RWPE1 (cell line): ENCODE results near the gene BCL2L2.

Experiments
- CTCF ChIA-PET: fragments of 350-600 bp; sonication (Branson Sonifier 250); formaldehyde crosslinking; extraction: SDS; loops from one replicate; lab custom pipeline; 2021; lab: Yijun Ruan, JAX
- POLR2A ChIA-PET: fragments of 400-600 bp; formaldehyde crosslinking; extraction: SDS; loops from one replicate; lab custom pipeline; 2020; ENCODE audit warnings: antibody characterized with exemption; ENCODE audit not compliant: low non-redundant PET; lab: Yijun Ruan, JAX
- DNase-seq: peaks from one replicate; pipeline ENCODE4 v3.0.0; 2012; ENCODE audit warnings: low spot score
- H3K27ac ChIP-seq: fragments of 450-650 bp; 2 replicates; pipeline ENCODE4 v1.5.1; 2017
- TF ChIP-seq, protein P1 (sequence below): fragments of 450-650 bp; conservative IDR thresholded peaks from 2 replicates; pipeline ENCODE4 v1.5.1; 2017; ENCODE audit warnings: low read depth, mild to moderate bottlenecking

BCL2L2 gene

GRCh38 chr14:23347406-23348296, 41.0 kb downstream of the BCL2L2 start:
- no peak for DNase-seq
- POLR2A ChIA-PET = interaction anchor here (0.5 kb wide), 1 partner anchor 16 kb away, joined by 6 read pairs; no protein-coding TSS in a partner anchor
- TF ChIP-seq, protein P1, sequence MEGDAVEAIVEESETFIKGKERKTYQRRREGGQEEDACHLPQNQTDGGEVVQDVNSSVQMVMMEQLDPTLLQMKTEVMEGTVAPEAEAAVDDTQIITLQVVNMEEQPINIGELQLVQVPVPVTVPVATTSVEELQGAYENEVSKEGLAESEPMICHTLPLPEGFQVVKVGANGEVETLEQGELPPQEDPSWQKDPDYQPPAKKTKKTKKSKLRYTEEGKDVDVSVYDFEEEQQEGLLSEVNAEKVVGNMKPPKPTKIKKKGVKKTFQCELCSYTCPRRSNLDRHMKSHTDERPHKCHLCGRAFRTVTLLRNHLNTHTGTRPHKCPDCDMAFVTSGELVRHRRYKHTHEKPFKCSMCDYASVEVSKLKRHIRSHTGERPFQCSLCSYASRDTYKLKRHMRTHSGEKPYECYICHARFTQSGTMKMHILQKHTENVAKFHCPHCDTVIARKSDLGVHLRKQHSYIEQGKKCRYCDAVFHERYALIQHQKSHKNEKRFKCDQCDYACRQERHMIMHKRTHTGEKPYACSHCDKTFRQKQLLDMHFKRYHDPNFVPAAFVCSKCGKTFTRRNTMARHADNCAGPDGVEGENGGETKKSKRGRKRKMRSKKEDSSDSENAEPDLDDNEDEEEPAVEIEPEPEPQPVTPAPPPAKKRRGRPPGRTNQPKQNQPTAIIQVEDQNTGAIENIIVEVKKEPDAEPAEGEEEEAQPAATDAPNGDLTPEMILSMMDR = no peak
- CTCF ChIA-PET = no interaction called here
- H3K27ac ChIP-seq = no peak overlapping the region

DNA sequence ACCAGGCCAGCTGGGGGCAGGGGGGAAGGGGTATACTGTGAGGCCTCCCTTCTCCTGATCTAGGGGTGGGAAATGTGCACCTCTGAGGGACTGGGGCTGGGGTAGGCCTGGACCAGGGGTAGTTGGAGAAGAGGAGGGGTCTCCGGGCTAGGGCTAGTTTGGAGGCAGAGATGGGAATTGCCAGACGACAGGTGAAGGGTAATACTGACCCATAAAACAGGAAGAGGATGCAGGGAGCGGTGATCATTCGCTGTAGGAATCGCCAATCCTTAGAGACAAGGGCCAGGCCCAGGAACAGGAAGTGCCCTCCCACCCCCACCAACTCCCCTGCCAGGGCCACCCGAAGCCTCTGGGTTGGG, 41.6 kb downstream of the BCL2L2 start:
- no peak for DNase-seq
- H3K27ac ChIP-seq = no peak overlapping the region
- ChIA-PET CTCF (no interaction called here), POLR2A (interaction anchor here (0.5 kb wide), 1 partner anchor 16 kb away, joined by 6 read pairs; no protein-coding TSS in a partner anchor)
- TF ChIP-seq, protein P1 = no peak

DNA sequence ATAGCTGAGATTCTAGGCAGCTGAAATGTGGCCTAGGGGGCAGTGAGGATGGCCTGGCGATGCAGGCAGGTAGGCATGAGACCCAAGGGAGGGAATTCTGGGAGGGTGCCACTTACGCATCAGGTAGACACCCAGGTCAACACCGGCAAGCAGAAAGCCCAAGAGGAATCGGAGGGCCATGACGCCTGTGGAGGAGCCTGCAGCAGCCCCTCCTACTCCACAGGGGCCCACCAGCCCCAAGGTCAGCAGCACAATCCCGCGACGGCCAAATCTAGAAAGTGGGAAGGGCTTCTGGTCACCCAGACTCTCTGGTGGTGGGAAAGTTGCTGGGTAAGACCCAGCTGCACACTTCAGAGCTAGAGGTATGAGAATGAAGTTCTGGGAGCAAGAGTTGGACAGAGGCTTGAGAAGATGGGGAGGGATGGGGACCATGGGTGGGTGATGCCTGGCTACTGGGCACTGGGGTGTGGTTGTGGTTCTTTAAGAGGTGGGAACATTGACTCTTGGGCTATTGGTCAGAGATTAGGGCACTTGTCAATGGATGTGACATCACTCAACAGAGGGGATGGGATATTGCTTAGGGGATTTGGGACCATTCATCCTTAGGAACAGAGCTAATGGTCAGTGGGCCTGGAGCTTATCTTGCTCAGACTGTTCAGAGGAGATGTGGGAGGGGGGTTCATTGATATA, 42.7 kb downstream of the BCL2L2 start:
- CTCF ChIA-PET = interaction anchor here (1.6 kb wide), 1 partner anchor 31 kb away, joined by 9 read pairs; no protein-coding TSS in a partner anchor
- POLR2A ChIA-PET = no interaction called here

DNA sequence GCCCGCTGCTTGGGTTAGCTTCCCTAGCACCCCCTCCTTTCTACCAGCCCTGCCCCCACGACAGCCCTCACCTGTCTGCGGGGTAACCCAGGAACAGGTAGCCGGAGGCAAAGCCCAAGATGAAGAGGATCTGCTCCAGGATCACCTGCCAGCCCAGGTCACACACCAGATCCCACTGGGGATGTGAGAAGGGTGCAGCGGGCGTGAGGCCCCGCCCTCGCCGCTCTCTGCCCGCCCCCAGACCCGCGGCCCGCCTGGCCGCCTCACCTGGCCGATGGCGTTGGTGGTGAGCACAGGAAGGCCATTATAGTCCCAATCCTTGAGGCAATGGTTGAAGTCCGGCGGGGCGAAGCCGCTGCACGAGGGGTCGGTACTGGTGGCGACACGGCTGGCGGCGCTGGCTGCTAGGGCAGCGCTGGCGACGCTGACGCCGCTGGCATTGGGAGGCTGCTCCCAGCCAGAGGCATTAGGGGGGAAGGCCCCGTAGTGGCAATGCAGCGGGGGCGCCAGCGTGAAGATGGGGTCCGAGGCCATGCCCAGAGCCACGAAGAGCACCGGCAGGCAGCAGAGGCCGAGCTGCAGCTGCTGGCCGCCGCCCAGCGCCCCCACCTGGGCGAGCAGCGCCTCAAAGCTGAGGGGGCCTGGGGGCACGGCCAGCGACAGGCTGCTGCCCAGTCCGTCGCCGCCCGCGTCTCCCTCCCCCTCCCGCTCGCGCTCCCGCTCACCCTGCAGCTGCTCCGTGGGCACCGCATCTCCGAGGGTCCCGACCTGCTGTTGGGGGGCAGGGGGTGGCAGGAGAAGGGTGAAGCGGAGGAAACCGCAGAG, 45.3 kb downstream of the BCL2L2 start:
- CTCF ChIA-PET = interaction anchor here (0.6 to 1.1 kb wide), 4 partner anchors 16 to 237 kb away, joined by 3 to 5 read pairs (median 4); no protein-coding TSS in a partner anchor
- TF ChIP-seq, protein P1 = peak; percentile 17; the same call in 1 of the 2 replicates
- DNase-seq = no peak
- POLR2A ChIA-PET = no interaction called here
- H3K27ac ChIP-seq = no peak overlapping the region

More for the DNA sequence above, 42.7 kb downstream of the BCL2L2 start:
- DNase-seq = no peak
- TF ChIP-seq, protein P1 = no peak
- H3K27ac ChIP-seq = no peak overlapping the region

DNA sequence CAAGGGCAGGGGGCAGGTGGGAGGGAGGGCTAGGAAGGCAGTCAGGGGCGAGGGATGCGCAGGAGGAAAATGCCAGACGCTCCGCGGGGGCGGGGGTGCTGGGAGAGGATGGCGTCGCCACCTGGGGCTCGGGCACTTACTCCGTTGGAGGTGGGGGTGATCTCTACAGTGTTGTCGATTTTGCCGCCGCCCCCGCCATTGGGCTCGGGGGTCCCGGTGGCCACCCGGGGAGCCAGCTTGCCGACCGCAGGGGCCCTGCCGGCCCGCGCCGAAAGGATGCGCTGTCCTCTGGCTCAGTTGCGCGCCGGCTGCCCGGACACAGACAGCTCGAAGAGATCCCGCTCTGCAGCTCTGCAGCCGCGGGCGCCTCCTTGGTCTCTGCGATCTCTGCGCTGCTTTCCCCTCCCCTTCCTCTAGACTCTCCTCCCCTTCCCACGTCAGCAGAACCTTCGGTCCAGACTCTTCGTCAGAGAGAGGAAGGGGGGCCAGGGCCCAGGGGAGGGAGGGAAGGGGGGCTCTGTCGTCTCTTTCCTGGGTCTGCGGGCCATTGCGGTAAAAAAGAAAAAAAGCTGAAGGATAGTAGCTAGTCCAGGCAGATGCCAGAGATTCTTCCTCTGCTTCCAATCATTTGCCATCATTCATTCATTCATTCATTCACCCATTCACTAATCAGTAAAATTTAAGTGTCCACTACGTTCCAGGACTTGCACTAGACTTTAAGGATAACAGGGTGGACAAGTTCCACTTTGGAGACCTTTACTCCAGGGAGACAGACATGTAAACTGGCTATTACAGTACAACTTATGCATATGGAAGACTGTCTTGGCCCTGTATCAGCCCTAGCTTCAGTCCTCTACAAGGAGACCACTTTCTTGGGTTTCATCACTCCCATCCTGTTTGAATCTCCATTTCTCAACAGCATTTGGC, 46.1 kb downstream of the BCL2L2 start, which contains the start of gene SLC22A17:
SLC22A17 (minus strand) TSS at position 382 of the 927 bp plus-strand sequence.
- H3K27ac ChIP-seq = peak within 1 kb of the TSS; percentile 24; the same call in 1 of the 2 replicates

More for the DNA sequence above, 46.1 kb downstream of the BCL2L2 start, which contains the start of gene SLC22A17:
- ChIA-PET POLR2A (no interaction called here), CTCF (interaction anchor here (0.6 to 1.1 kb wide), 4 partner anchors 13 to 236 kb away, joined by 3 to 4 read pairs (median 4); no protein-coding TSS in a partner anchor)
- TF ChIP-seq, protein P1 = no peak; the same call in 1 of the 2 replicates
- peak; percentile 55 for DNase-seq
